22Rv1 (cell line): Measurements from ENCODE around the gene OSBPL2.

Experiments
- CTCF ChIP-seq: fragments of 450-650 bp; IDR thresholded peaks from 2 replicates; pipeline ENCODE4 v1.5.1; 2017; ENCODE audit warnings: mild to moderate bottlenecking
- ZFX ChIP-seq: fragments of 450-650 bp; IDR thresholded peaks from 2 replicates; pipeline ENCODE4 v1.6.1; 2017; ENCODE audit warnings: antibody characterized with exemption, borderline replicate concordance

- TF ChIP-seq CTCF (no peak), ZFX (no peak)
These were observed 33.9 kb downstream of the OSBPL2 start for GRCh38 chr20:62272200-62272599.
